ENCODE data around the gene OSTC. TPM values are rescaled to one million over a fixed set of nuclear protein-coding genes. Genes with fewer than 3 reads are reported as not detected.

OSTC gene
- total and polyA plus RNA-seq, 2 of the 13 experiments (the other 11 are each of a cell fraction or from before 2014, with no cell fraction given): 208 to 380 TPM

DNA sequence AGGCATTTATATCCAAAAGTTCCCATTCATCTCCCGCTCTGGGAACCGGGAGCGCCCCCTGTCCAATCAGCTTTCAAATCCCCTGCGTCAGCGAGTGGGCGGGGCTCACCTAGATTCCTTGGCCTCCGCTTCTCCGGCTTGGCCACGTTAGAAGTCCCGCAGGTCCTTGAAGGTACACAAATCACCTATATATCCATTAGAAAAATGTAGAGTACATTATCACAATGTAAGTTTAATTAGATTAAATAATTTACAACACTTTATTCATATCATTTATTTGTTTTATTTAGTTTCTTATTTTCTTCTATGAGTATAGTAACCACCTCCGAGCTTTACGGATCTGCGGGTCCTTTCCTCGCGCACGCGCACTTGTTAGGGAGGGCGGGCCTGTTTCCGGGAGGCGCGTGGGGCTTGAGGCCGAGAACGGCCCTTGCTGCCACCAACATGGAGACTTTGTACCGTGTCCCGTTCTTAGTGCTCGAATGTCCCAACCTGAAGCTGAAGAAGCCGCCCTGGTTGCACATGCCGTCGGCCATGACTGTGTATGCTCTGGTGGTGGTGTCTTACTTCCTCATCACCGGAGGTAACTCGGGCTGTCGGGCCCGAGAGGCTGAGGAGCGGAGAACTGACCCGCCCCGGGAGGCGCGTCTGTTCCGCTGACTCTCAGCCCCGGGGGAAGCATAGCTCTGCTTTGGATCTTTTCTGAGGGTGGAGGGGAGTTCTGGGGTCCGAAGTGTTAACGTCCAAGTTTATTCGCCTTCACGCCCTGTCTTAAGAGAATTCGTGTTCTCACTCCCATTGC, at the start of gene OSTC (continued):
- TF ChIP-seq, protein P1, sequence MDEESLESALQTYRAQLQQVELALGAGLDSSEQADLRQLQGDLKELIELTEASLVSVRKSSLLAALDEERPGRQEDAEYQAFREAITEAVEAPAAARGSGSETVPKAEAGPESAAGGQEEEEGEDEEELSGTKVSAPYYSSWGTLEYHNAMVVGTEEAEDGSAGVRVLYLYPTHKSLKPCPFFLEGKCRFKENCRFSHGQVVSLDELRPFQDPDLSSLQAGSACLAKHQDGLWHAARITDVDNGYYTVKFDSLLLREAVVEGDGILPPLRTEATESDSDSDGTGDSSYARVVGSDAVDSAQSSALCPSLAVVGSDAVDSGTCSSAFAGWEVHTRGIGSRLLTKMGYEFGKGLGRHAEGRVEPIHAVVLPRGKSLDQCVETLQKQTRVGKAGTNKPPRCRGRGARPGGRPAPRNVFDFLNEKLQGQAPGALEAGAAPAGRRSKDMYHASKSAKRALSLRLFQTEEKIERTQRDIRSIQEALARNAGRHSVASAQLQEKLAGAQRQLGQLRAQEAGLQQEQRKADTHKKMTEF (CRISPR knock-in tag; IDR thresholded peaks at IDR 0.05): peak; percentile 62; the same call in 1 of the 2 replicates
- TF ChIP-seq, protein P2, sequence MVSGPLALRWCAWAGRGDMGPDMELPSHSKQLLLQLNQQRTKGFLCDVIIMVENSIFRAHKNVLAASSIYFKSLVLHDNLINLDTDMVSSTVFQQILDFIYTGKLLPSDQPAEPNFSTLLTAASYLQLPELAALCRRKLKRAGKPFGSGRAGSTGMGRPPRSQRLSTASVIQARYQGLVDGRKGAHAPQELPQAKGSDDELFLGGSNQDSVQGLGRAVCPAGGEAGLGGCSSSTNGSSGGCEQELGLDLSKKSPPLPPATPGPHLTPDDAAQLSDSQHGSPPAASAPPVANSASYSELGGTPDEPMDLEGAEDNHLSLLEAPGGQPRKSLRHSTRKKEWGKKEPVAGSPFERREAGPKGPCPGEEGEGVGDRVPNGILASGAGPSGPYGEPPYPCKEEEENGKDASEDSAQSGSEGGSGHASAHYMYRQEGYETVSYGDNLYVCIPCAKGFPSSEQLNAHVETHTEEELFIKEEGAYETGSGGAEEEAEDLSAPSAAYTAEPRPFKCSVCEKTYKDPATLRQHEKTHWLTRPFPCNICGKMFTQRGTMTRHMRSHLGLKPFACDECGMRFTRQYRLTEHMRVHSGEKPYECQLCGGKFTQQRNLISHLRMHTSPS (CRISPR knock-in tag; IDR thresholded peaks at IDR 0.05; ENCODE audit: low read depth): no peak
- TF ChIP-seq SNAI1 (CRISPR knock-in tag; IDR thresholded peaks at IDR 0.05; ENCODE audit: borderline replicate concordance): peak; percentile 84; the same call in 1 of the 2 replicates
- TF ChIP-seq KAT7 (CRISPR knock-in tag; IDR thresholded peaks at IDR 0.05; ENCODE audit: borderline replicate concordance): 0 out of 2 replicates have a peak, but pooled peaks have one; percentile 45
- peak; percentile 63 for TF ChIP-seq ZNF883 (CRISPR knock-in tag; IDR thresholded peaks at IDR 0.05; ENCODE audit: not compliant biosample characterization)
- TF ChIP-seq PHB2 (IDR thresholded peaks at IDR 0.05; ENCODE audit: partially characterized antibody): no peak
- TF ChIP-seq, protein P3, sequence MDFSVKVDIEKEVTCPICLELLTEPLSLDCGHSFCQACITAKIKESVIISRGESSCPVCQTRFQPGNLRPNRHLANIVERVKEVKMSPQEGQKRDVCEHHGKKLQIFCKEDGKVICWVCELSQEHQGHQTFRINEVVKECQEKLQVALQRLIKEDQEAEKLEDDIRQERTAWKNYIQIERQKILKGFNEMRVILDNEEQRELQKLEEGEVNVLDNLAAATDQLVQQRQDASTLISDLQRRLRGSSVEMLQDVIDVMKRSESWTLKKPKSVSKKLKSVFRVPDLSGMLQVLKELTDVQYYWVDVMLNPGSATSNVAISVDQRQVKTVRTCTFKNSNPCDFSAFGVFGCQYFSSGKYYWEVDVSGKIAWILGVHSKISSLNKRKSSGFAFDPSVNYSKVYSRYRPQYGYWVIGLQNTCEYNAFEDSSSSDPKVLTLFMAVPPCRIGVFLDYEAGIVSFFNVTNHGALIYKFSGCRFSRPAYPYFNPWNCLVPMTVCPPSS (IDR thresholded peaks at IDR 0.05): no peak
- TF ChIP-seq, protein P4, sequence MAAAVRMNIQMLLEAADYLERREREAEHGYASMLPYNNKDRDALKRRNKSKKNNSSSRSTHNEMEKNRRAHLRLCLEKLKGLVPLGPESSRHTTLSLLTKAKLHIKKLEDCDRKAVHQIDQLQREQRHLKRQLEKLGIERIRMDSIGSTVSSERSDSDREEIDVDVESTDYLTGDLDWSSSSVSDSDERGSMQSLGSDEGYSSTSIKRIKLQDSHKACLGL (CRISPR knock-in tag; IDR thresholded peaks at IDR 0.05): peak; percentile 86
- TF ChIP-seq, protein P5, sequence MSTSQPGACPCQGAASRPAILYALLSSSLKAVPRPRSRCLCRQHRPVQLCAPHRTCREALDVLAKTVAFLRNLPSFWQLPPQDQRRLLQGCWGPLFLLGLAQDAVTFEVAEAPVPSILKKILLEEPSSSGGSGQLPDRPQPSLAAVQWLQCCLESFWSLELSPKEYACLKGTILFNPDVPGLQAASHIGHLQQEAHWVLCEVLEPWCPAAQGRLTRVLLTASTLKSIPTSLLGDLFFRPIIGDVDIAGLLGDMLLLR (CRISPR knock-in tag; IDR thresholded peaks at IDR 0.05): peak; percentile 87
- no peak for TF ChIP-seq NCOR1 (IDR thresholded peaks at IDR 0.05; ENCODE audit: borderline replicate concordance, low read length)
- TF ChIP-seq, protein P6, sequence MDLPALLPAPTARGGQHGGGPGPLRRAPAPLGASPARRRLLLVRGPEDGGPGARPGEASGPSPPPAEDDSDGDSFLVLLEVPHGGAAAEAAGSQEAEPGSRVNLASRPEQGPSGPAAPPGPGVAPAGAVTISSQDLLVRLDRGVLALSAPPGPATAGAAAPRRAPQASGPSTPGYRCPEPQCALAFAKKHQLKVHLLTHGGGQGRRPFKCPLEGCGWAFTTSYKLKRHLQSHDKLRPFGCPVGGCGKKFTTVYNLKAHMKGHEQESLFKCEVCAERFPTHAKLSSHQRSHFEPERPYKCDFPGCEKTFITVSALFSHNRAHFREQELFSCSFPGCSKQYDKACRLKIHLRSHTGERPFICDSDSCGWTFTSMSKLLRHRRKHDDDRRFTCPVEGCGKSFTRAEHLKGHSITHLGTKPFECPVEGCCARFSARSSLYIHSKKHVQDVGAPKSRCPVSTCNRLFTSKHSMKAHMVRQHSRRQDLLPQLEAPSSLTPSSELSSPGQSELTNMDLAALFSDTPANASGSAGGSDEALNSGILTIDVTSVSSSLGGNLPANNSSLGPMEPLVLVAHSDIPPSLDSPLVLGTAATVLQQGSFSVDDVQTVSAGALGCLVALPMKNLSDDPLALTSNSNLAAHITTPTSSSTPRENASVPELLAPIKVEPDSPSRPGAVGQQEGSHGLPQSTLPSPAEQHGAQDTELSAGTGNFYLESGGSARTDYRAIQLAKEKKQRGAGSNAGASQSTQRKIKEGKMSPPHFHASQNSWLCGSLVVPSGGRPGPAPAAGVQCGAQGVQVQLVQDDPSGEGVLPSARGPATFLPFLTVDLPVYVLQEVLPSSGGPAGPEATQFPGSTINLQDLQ (CRISPR knock-in tag; IDR thresholded peaks at IDR 0.05): no peak
- no peak for TF ChIP-seq KDM4B (CRISPR knock-in tag; IDR thresholded peaks at IDR 0.05)
- no peak for TF ChIP-seq ZNF546 (CRISPR knock-in tag; conservative IDR thresholded peaks at IDR 0.05)
- peak; percentile 26 for TF ChIP-seq FOXK1 (CRISPR knock-in tag; IDR thresholded peaks at IDR 0.05; ENCODE audit: borderline replicate concordance, low read depth)
- no peak for TF ChIP-seq ZNF562 (CRISPR knock-in tag; IDR thresholded peaks at IDR 0.05; ENCODE audit: borderline replicate concordance)
- TF ChIP-seq KLF9 (CRISPR knock-in tag; IDR thresholded peaks at IDR 0.05; ENCODE audit: low read depth): 0 out of 2 replicates have a peak, but pooled peaks have one; percentile 60
- TF ChIP-seq ZNF672 (CRISPR knock-in tag; IDR thresholded peaks at IDR 0.05): no peak
- TF ChIP-seq NR3C1 (CRISPR knock-in tag; IDR thresholded peaks at IDR 0.05): no peak
- no peak for TF ChIP-seq ZFP36L2 (CRISPR knock-in tag; IDR thresholded peaks at IDR 0.05)
- TF ChIP-seq, protein P7, sequence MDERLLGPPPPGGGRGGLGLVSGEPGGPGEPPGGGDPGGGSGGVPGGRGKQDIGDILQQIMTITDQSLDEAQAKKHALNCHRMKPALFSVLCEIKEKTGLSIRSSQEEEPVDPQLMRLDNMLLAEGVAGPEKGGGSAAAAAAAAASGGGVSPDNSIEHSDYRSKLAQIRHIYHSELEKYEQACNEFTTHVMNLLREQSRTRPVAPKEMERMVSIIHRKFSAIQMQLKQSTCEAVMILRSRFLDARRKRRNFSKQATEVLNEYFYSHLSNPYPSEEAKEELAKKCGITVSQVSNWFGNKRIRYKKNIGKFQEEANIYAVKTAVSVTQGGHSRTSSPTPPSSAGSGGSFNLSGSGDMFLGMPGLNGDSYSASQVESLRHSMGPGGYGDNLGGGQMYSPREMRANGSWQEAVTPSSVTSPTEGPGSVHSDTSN (CRISPR knock-in tag; IDR thresholded peaks at IDR 0.05): no peak

Data from HepG2 (cell line).